Measurements from ENCODE around the gene VPS13D.
A peak's percentile ranks its signal among the peaks of the same experiment; 100 is the strongest.

The VPS13D gene

GRCh38 chr1:12229835-12230548 is at the start of gene VPS13D:
Gene VPS13D, plus strand, starts transcription at chr1:12230030. Its CDS starts 4,237 bp downstream, at chr1:12234267.
- peak; percentile 25 for DNase-seq

GRCh38 chr1:12180315-12180714 is 49.5 kb upstream of the VPS13D start:
- DNase-seq: no peak

- DNase-seq: no peak
Measured at GRCh38 chr1:12180903-12181302, 48.9 kb upstream of the VPS13D start.

GRCh38 chr1:12181568-12181967 is 48.3 kb upstream of the VPS13D start:
- DNase-seq: no peak

GRCh38 chr1:12182410-12182984 is 47.3 kb upstream of the VPS13D start:
- DNase-seq: no peak

- no peak for DNase-seq
Measured at GRCh38 chr1:12183095-12183794, 46.6 kb upstream of the VPS13D start.

GRCh38 chr1:12184008-12184681 is 45.7 kb upstream of the VPS13D start:
- DNase-seq: no peak

GRCh38 chr1:12185036-12185917 is 44.6 kb upstream of the VPS13D start:
- no peak for DNase-seq

- no peak for DNase-seq
Measured at GRCh38 chr1:12185918-12186678, 43.7 kb upstream of the VPS13D start.

- no peak for DNase-seq
Measured at GRCh38 chr1:12186679-12186985, 43.2 kb upstream of the VPS13D start.

- no peak for DNase-seq
Measured at GRCh38 chr1:12188115-12188514, 41.7 kb upstream of the VPS13D start.

- DNase-seq: no peak
Measured at GRCh38 chr1:12188657-12189327, 41.0 kb upstream of the VPS13D start.

GRCh38 chr1:12189328-12189682 is 40.5 kb upstream of the VPS13D start:
- DNase-seq: no peak

- DNase-seq: peak; percentile 11
Measured at GRCh38 chr1:12191242-12192032, 38.4 kb upstream of the VPS13D start.

GRCh38 chr1:12194666-12195216 is 35.1 kb upstream of the VPS13D start:
- no peak for DNase-seq

- no peak for DNase-seq
Measured at GRCh38 chr1:12195416-12195815, 34.4 kb upstream of the VPS13D start.

- no peak for DNase-seq
Measured at GRCh38 chr1:12196641-12197482, 33.0 kb upstream of the VPS13D start.

GRCh38 chr1:12197483-12197880 is 32.3 kb upstream of the VPS13D start:
- DNase-seq: peak; percentile 44

GRCh38 chr1:12200208-12200607 is 29.6 kb upstream of the VPS13D start:
- no peak for DNase-seq

All from DMS79 (cell line).